Loucy (cell line): ENCODE results near the gene AMHR2.
A peak's percentile ranks its signal among the peaks of the same experiment; 100 is the strongest.

ENCODE experiments used
- H2AFZ ChIP-seq: fragments of 200-600 bp; sonication (generic); 2 replicates; pipeline ENCODE4 v1.6.0; 2016; ENCODE audit warnings: antibody characterized with exemption, mild to moderate bottlenecking, low read length, moderate library complexity
- H3F3A ChIP-seq: fragments of 200-600 bp; 2 replicates; pipeline ENCODE4 v1.6.0; 2016; ENCODE audit warnings: antibody characterized with exemption, low read depth, mild to moderate bottlenecking
- H3K27me3 ChIP-seq: fragments of 200-600 bp; sonication (generic); 2 replicates; pipeline ENCODE4 v1.6.1; 2014; ENCODE audit warnings: low read length, mild to moderate bottlenecking; ENCODE audit not compliant: insufficient read depth, poor library complexity, severe bottlenecking
- H3K36me3 ChIP-seq: fragments of 200-600 bp; sonication (generic); 2 replicates; pipeline ENCODE4 v1.6.1; 2016; ENCODE audit warnings: low read length; ENCODE audit not compliant: insufficient read depth
- H3K4me1 ChIP-seq: fragments of 200-600 bp; sonication (generic); 2 replicates; pipeline ENCODE4 v1.5.1; 2014; ENCODE audit warnings: low read length, mild to moderate bottlenecking; ENCODE audit not compliant: insufficient read depth, poor library complexity, severe bottlenecking
- H3K4me2 ChIP-seq: fragments of 200-600 bp; sonication (generic); 2 replicates; pipeline ENCODE4 v1.6.0; 2014; ENCODE audit warnings: antibody characterized with exemption, low read length, low read depth, mild to moderate bottlenecking; ENCODE audit not compliant: poor library complexity, severe bottlenecking
- H3K4me3 ChIP-seq: fragments of 200-600 bp; sonication (generic); 2 replicates; pipeline ENCODE4 v1.5.1; 2014; ENCODE audit warnings: low read length, mild to moderate bottlenecking, mixed read lengths; ENCODE audit not compliant: poor library complexity, severe bottlenecking
- H3K79me2 ChIP-seq: fragments of 200-600 bp; sonication (generic); 2 replicates; pipeline ENCODE4 v1.6.1; 2014; ENCODE audit warnings: low read length; ENCODE audit not compliant: insufficient read depth
- H3K9ac ChIP-seq: fragments of 200-600 bp; sonication (generic); 2 replicates; pipeline ENCODE4 v1.6.0; 2014; ENCODE audit warnings: mild to moderate bottlenecking, low read depth, low read length, moderate library complexity; ENCODE audit not compliant: poor library complexity, severe bottlenecking
- H3K9me2 ChIP-seq: fragments of 200-600 bp; sonication (generic); replicated peaks from 2 replicates; pipeline ENCODE4 v1.6.1; 2016; ENCODE audit warnings: low read depth, low read length, mixed read lengths
- H3K9me3 ChIP-seq: fragments of 200-600 bp; sonication (generic); 2 replicates; pipeline ENCODE4 v1.6.1; 2014; ENCODE audit warnings: mild to moderate bottlenecking, antibody characterized with exemption, low read length, low read depth; ENCODE audit not compliant: insufficient read depth
- H4K20me1 ChIP-seq: fragments of 200-600 bp; sonication (generic); 2 replicates; pipeline ENCODE4 v1.6.0; 2014; ENCODE audit warnings: antibody characterized with exemption, low read length, mild to moderate bottlenecking; ENCODE audit not compliant: insufficient read depth, poor library complexity, severe bottlenecking
- EZH2phosphoT487 ChIP-seq: fragments of 200-600 bp; IDR thresholded peaks from 2 replicates; pipeline ENCODE4 v1.6.1; 2018; ENCODE audit warnings: antibody characterized with exemption, mild to moderate bottlenecking, moderate library complexity, borderline replicate concordance
- TF ChIP-seq, protein P1 (sequence below): fragments of 200-600 bp; sonication (generic); conservative IDR thresholded peaks from 2 replicates; pipeline ENCODE4 v1.5.1; 2014; ENCODE audit warnings: mild to moderate bottlenecking, antibody characterized with exemption, low read length

The AMHR2 gene

DNA sequence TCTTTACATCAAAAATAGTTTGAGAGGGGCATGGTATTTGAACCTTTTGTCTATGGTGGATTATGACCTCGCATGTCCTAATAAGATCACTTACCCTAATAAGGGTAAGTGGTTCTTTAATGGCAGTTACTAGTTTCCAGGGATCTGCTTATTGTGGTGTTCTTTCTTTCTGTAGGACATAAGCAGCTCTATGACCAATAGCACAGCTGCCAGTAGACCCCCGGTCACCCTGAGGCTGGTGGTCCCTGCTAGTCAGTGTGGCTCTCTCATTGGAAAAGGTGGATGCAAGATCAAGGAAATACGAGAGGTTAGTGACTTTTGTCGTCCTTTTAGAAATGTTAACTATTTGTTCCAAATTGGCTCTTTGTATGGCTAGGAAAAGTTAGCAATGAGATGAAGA lies 35.4 kb downstream of the AMHR2 start:
- Histone ChIP-seq H3K27me3 (no peaks in the 10 kb centered on the region), H3K9me2 (no peaks in the 10 kb centered on the region), H3K9me3 (no peaks in the 10 kb centered on the region), H3K36me3 (peaks cover 99% of the 10 kb centered on the region), H3K4me2 (peak overlapping the region; percentile 67), H3K4me1 (peaks cover 76% of the 10 kb centered on the region), H3K9ac (no peak overlapping the region), H4K20me1 (peaks cover 100% of the 10 kb centered on the region), H3K4me3 (no peak overlapping the region), H3K79me2 (peaks cover 100% of the 10 kb centered on the region), H2AFZ (no peak overlapping the region), H3F3A (0 out of 2 replicates have a peak, but pooled peaks cover 3% of the 10 kb centered on the region)
- TF ChIP-seq, protein P1, sequence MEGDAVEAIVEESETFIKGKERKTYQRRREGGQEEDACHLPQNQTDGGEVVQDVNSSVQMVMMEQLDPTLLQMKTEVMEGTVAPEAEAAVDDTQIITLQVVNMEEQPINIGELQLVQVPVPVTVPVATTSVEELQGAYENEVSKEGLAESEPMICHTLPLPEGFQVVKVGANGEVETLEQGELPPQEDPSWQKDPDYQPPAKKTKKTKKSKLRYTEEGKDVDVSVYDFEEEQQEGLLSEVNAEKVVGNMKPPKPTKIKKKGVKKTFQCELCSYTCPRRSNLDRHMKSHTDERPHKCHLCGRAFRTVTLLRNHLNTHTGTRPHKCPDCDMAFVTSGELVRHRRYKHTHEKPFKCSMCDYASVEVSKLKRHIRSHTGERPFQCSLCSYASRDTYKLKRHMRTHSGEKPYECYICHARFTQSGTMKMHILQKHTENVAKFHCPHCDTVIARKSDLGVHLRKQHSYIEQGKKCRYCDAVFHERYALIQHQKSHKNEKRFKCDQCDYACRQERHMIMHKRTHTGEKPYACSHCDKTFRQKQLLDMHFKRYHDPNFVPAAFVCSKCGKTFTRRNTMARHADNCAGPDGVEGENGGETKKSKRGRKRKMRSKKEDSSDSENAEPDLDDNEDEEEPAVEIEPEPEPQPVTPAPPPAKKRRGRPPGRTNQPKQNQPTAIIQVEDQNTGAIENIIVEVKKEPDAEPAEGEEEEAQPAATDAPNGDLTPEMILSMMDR = no peak
- no peak for TF ChIP-seq EZH2phosphoT487

DNA sequence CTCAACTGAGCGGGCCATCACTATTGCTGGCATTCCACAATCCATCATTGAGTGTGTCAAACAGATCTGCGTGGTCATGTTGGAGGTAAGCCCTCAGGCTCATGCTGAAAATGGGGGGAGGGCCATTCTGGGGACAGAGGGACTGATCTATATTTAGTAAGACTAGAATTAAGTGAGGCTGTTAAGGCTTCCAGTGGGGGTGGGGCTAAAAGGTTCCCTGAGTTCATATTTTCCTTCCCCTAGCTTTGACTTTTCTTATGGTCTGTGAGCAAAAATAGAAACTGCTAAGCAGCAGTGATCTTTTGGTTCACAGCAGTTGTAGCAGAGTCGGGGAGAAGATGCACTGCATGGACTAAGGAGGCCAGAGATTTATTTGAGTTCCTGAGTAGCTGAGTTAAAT lies 37.4 kb downstream of the AMHR2 start:
- Histone ChIP-seq H3F3A (peaks cover 6% of the 10 kb centered on the region; the same call in 1 of the 2 replicates), H3K9me2 (no peaks in the 10 kb centered on the region), H3K4me2 (peak overlapping the region; percentile 67), H4K20me1 (peaks cover 100% of the 10 kb centered on the region), H3K27me3 (no peaks in the 10 kb centered on the region), H2AFZ (no peak overlapping the region), H3K4me1 (peaks cover 62% of the 10 kb centered on the region), H3K4me3 (peak overlapping the region; percentile 26), H3K79me2 (peaks cover 100% of the 10 kb centered on the region), H3K9ac (peak overlapping the region; percentile 48), H3K36me3 (peaks cover 99% of the 10 kb centered on the region), H3K9me3 (no peaks in the 10 kb centered on the region)
- TF ChIP-seq EZH2phosphoT487 = no peak
- TF ChIP-seq, protein P1 = no peak

DNA sequence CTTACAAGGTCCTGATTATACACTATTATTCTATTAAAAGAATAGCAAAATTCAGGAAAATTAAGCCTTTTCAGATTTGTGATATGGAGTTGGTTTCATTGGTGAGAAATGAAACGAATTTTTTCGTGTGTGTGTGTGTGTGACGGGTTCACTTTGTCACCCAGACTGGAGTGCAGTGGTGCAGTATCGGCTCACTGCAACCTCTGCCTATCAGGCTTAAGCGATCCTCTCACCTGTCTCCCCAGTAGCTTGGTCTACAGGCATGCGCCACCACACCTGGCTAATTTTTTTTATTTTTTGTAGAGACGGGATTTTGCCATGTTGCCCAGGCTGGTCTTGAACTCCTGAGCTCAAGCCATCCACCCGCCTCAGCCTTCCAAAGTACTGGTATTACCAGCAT lies 37.9 kb downstream of the AMHR2 start:
- Histone ChIP-seq H3K79me2 (peaks cover 100% of the 10 kb centered on the region), H3K4me3 (peak overlapping the region; percentile 26), H3F3A (peaks cover 6% of the 10 kb centered on the region; the same call in 1 of the 2 replicates), H3K9me2 (no peaks in the 10 kb centered on the region), H2AFZ (no peak overlapping the region), H3K27me3 (no peaks in the 10 kb centered on the region), H3K36me3 (peaks cover 99% of the 10 kb centered on the region), H4K20me1 (peaks cover 100% of the 10 kb centered on the region), H3K9ac (peak overlapping the region; percentile 18), H3K4me2 (peak overlapping the region; percentile 67), H3K9me3 (no peaks in the 10 kb centered on the region), H3K4me1 (peaks cover 58% of the 10 kb centered on the region)
- TF ChIP-seq, protein P1 = no peak
- TF ChIP-seq EZH2phosphoT487 = no peak
